EL (cell line): ENCODE measurements around the gene MYO7B.

ENCODE experiments used
- DNase-seq: peaks from one replicate; pipeline ENCODE4 v3.0.0-alpha.2; 2016

Gene MYO7B

GRCh38 chr2:127575941-127576432, 40.5 kb downstream of the MYO7B start:
- no peak for DNase-seq

- DNase-seq: peak; percentile 85
Measured at GRCh38 chr2:127576433-127577207, 41.1 kb downstream of the MYO7B start.

- no peak for DNase-seq
Measured at GRCh38 chr2:127577208-127577475, 41.7 kb downstream of the MYO7B start.

DNA sequence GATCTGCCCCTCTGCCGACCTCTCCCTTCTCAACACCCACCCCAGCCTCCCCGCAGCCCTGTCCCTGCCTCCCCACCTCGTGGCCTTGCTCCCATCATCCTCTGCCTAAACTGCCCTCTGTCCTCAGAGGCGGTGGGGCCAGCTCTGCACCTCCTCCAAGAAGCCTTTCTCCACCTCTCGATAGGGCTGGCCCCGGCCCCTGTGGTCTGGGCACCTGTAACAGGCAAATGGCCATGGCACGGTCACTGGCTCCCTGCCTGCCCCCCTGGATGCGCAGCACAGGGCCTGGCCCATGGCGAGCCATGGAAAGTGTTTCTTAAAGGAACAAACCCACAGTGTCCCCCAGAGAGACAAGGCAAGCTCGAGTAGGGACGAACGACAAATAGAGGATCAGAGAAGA, 42.0 kb downstream of the MYO7B start:
- DNase-seq: no peak

GRCh38 chr2:127577973-127578372, 42.5 kb downstream of the MYO7B start:
- DNase-seq: no peak

- no peak for DNase-seq
Measured at GRCh38 chr2:127578411-127578810, 42.9 kb downstream of the MYO7B start.

DNA sequence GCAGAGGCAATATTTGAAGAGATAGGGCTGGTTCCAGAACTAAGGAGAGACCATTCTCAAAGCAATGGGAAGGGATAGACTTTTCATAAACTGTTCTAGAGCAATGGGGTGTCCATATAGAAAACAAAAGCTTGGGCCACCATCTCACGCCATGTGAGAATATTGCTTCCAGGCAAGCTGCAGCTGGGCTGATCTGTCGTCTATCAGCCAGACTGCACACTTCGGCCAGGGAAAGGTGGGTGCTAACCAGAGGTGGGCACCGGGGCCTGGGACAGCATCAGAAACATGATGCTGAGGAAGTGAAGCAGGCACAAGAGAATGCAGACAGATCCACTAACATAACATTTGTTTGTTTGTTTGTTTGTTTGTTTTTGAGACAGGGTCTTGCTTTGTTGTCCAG, 43.7 kb downstream of the MYO7B start:
- no peak for DNase-seq

DNA sequence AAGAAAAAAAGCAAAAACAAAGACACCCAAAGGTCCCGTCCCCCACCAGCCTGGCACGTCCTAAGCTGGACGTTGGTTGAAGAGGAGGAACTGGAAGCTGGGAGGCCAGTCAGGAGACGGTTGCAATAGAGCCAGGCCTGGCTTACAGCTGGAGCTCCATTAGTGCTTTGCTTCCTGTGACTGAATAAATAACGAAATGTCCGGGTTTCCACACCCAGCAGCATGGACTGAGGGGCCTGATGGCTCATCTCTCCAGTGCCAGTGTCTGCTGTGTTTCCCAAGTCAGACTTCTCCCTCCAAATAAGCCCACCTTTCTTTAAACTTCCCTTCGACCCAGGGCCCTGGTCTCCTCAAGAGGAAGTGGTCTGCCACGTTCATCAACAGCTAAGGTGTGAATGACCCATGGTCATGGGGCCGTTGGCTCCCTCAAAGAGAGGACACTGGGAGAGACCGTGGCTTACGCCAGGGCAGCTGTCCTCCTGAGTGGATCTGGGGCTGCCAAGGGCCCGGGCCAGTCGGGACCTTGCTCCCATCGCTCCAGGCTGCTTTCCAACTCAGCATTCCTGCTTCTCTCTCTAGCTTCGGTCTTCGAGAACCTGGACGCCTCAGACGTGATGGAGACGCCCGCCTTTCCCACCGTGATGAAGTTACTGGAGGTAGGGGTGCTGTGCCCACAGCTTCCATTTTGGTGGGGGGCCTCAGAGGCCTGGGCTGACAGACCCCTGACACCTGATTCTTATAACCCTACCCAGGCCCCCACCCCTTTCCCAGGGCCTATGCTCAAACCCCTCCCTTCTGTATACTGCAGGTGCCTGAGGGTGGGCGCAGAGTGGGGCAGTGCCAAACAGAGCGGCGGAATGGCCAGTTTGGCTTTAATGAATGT, 44.9 kb downstream of the MYO7B start:
- no peak for DNase-seq

- no peak for DNase-seq
Measured at GRCh38 chr2:127581050-127581345, 45.5 kb downstream of the MYO7B start.

GRCh38 chr2:127581516-127582490, 46.3 kb downstream of the MYO7B start:
- DNase-seq: no peak

GRCh38 chr2:127582863-127583861, 47.7 kb downstream of the MYO7B start:
- DNase-seq: no peak

DNA sequence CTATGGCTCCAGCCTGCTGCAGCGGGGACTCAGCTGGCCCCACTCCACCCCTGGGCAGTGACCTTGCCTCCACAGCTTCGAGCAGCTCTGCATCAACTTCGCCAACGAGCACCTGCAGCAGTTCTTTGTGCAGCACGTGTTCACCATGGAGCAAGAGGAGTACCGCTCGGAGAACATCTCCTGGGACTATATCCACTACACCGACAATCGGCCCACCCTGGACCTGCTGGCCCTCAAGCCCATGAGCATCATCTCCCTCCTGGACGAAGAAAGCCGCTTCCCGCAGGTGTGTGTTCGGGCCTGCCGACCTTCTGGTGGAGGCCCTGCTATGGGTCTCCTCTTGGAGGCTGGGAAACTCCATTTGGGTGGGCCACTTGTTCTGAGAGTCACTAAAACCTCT, 48.6 kb downstream of the MYO7B start:
- no peak for DNase-seq

DNA sequence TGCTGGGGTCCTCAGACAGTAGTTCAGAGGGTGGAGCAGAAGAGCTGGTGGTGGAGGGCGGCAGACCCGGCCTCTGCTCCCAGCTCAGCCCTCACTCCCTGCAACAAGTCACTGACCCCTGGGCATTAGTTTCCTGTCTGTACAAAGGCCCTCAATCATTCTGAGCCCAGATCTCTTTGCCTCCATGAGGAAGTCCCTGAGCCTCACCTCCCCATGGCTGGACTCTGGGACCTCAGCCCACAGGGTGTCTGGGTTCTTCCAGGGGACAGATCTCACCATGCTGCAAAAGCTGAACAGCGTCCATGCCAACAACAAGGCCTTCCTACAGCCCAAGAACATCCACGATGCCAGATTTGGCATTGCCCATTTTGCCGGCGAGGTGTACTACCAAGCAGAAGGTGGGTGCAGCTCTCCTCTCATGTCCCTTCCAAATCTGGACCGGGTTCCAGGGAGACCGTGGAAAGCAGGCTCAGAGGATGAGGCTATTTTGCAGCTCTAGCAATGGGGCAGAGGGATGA, 49.1 kb downstream of the MYO7B start:
- no peak for DNase-seq

GRCh38 chr2:127585270-127585807, 49.9 kb downstream of the MYO7B start:
- DNase-seq: no peak

DNA sequence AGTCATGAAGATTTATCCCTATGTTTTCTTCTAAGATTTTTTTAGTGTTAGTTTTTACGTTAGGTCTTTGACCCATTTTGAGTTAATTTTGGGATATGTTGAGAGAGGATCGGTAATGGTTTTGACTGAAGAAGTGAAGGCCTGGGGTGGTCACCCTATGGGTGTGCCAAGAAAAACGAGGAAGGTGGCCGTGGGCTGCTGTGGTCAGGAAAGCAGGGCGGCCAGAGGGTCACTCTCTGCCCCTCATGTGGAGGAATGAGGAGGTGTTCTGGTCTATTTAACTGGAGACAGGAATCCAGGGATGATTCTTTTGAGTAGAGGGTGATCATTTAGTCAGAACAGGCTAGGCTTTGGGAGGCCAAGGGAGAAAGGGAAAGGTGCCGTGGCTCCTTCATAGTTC, 50.7 kb downstream of the MYO7B start:
- DNase-seq: no peak

- DNase-seq: no peak
Measured at GRCh38 chr2:127586746-127587295, 51.3 kb downstream of the MYO7B start.

DNA sequence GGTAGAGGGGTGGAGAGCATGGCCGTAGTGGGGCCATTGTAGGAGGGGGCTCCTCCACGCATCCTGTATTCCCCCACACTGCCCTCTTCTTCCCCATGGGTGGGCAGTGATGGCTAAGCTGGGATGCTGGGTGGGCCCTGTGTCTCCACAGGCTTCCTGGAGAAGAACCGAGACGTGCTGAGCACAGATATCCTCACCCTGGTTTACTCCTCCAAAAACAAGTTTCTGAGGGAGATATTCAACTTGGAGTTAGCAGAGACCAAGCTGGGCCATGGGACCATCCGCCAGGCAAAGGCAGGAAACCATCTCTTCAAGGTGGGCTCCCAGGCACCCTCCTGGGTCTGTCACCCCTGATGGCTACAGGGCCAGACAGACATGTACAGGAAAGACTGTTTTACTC, 52.8 kb downstream of the MYO7B start:
- no peak for DNase-seq

DNA sequence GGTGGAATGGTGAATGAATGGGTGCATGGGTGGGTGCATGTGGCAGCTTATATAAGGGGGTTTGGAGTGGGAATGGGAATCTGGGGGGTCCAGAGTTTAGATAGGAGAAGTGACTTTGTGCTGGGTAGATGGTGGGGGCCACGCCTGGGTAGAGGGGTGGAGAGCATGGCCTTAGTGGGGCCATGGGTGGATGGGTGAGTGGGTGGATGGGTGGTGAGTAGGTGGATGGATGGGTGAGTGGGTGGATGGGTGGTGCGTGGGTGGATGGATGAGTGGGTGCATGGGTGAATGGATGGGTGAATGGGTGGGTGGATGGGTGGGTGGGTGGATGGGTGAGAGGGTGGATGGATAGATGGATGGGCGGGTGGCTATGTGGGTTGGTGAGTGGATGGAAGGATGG, 53.9 kb downstream of the MYO7B start:
- no peak for DNase-seq

DNA sequence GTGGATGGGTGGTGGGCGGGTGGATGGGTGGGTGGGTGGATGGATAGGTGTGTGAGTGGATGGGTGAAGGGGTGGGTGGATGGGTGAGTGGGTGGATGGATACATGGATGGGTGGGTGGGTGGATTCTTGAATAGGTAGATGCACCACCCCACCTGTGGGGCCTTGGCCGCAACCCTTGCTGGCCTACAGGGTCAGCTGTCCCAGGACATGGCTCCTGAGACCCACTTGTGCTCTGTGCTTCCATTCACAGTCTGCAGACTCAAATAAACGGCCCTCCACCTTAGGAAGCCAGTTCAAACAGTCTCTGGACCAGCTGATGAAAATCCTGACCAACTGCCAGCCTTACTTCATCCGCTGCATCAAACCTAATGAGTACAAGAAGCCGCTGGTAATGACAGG, 54.4 kb downstream of the MYO7B start:
- DNase-seq: no peak

GRCh38 chr2:127590386-127591190, 55.1 kb downstream of the MYO7B start:
- no peak for DNase-seq
